Gastrocnemius medialis (tissue), 4 donors: ENCODE measurements around the gene REEP1.

Experiments
- CTCF ChIP-seq, 5 experiments: fragments of 450-650 bp in 3 of 5; fragments of 200-600 bp in 2 of 5; sonication (generic) in 2 of 5; IDR thresholded peaks in 4 of 5; conservative IDR thresholded peaks in 1 of 5; 1 replicate in 4 of 5; 2 replicates in 1 of 5; pipeline ENCODE4 v1.5.1; 2016 to 2019; ENCODE audit warnings: antibody characterized with exemption in 5 of 5, mild to moderate bottlenecking in 3 of 5, moderate library complexity in 3 of 5
- POLR2A ChIP-seq, 2 donors: fragments of 450-650 bp; IDR thresholded peaks; one replicate each; pipeline ENCODE4 v1.6.1; 2017; ENCODE audit warnings: antibody characterized with exemption in 2 of 2, mild to moderate bottlenecking in 2 of 2, moderate library complexity in 2 of 2

DNA sequence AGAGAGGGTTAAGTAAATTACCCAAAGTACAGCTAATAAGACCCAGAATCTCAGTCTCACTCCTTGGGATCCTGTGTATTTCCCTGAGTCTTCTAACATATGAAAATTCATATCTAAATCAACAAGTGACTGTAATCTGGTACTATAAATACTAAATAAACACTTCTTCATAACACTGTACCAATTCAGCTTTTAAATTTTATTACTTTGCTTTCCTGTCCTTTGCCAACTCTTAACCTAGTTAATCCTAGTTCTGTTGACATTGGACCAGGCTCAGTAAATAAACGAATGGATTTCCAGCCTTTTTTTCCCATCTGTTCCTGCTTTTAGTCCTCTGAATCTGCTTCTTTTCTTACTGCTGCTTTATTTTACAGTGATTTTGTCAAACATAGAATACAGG, 124.4 kb downstream of the REEP1 start:
- no peak for TF ChIP-seq CTCF (IDR thresholded peaks at IDR 0.05 in 4 of 5, conservative IDR thresholded peaks at IDR 0.05 in 1 of 5)
- no peak for TF ChIP-seq POLR2A (IDR thresholded peaks at IDR 0.05)
